C4-2B (cell line): ENCODE data around the gene SIX1.

Experiments
- H3K27ac ChIP-seq: fragments of 450-650 bp; 2 replicates; pipeline ENCODE4 v1.5.1; 2017
- CTCF ChIP-seq: fragments of 450-650 bp; conservative IDR thresholded peaks from 2 replicates; pipeline ENCODE4 v1.5.1; 2017; ENCODE audit warnings: mild to moderate bottlenecking
- ZFX ChIP-seq: fragments of 450-650 bp; IDR thresholded peaks from 2 replicates; pipeline ENCODE4 v1.6.1; 2017

Gene SIX1

GRCh38 chr14:60648934-60649874, at the start of gene SIX1:
SIX1 (minus strand) TSS chr14:60649477; CDS start chr14:60649189, 288 bp downstream.
- peak; percentile 86 for TF ChIP-seq ZFX
- no peak for TF ChIP-seq CTCF
- peak within 1 kb of the TSS; percentile 58 for H3K27ac ChIP-seq

GRCh38 chr14:60695327-60695726, 46.0 kb upstream of the SIX1 start:
- no peak overlapping the region for H3K27ac ChIP-seq
- no peak for TF ChIP-seq CTCF

- H3K27ac ChIP-seq: no peak overlapping the region
- TF ChIP-seq ZFX: no peak
- no peak for TF ChIP-seq CTCF
Observed at GRCh38 chr14:60691383-60692113, 42.3 kb upstream of the SIX1 start.

- TF ChIP-seq CTCF (no peak), ZFX (no peak)
- H3K27ac ChIP-seq: no peak overlapping the region
Observed at GRCh38 chr14:60686865-60687264, 37.6 kb upstream of the SIX1 start.

GRCh38 chr14:60684203-60684602, 34.9 kb upstream of the SIX1 start:
- H3K27ac ChIP-seq: no peak overlapping the region
- no peak for TF ChIP-seq ZFX
- TF ChIP-seq CTCF: no peak

- TF ChIP-seq ZFX (no peak), CTCF (no peak)
- no peak overlapping the region for H3K27ac ChIP-seq
Observed at GRCh38 chr14:60681271-60681670, 32.0 kb upstream of the SIX1 start.

- no peak overlapping the region for H3K27ac ChIP-seq
- TF ChIP-seq CTCF: no peak
- no peak for TF ChIP-seq ZFX
Observed at GRCh38 chr14:60680511-60680910, 31.2 kb upstream of the SIX1 start.
